ENCODE measurements around the gene C5orf47.

The C5orf47 gene

GRCh38 chr5:173963867-173964441, 25.0 kb upstream of the C5orf47 start:
- TF ChIP-seq, protein P1, sequence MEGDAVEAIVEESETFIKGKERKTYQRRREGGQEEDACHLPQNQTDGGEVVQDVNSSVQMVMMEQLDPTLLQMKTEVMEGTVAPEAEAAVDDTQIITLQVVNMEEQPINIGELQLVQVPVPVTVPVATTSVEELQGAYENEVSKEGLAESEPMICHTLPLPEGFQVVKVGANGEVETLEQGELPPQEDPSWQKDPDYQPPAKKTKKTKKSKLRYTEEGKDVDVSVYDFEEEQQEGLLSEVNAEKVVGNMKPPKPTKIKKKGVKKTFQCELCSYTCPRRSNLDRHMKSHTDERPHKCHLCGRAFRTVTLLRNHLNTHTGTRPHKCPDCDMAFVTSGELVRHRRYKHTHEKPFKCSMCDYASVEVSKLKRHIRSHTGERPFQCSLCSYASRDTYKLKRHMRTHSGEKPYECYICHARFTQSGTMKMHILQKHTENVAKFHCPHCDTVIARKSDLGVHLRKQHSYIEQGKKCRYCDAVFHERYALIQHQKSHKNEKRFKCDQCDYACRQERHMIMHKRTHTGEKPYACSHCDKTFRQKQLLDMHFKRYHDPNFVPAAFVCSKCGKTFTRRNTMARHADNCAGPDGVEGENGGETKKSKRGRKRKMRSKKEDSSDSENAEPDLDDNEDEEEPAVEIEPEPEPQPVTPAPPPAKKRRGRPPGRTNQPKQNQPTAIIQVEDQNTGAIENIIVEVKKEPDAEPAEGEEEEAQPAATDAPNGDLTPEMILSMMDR (conservative IDR thresholded peaks at IDR 0.05): no peak
- H3K27ac ChIP-seq: peak overlapping the region; percentile 82

DNA sequence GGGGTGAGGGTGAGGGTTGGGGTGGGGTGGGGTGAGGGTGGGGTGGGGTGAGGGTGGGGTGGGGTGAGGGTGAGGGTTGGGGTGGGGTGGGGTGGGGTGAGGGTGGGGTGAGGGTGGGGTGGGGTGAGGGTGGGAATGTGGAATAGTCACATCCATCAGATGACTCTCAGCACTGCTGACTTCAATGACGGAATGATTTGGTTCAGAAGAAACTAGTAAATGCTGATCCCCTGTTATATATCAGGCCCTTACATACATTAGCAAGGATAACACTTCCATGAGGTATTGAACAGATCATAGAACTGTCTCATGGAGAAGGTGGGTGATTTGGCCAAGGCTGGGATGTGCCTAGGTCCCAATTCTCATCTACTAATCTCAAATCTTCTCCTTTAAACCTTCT, 24.5 kb upstream of the C5orf47 start:
- H3K27ac ChIP-seq: no peak overlapping the region
- TF ChIP-seq, protein P1 (conservative IDR thresholded peaks at IDR 0.05): no peak

- TF ChIP-seq, protein P1 (conservative IDR thresholded peaks at IDR 0.05): no peak
- H3K27ac ChIP-seq: no peak overlapping the region
Measured at GRCh38 chr5:173967241-173967640, 21.7 kb upstream of the C5orf47 start.

GRCh38 chr5:173968154-173968797, 20.7 kb upstream of the C5orf47 start:
- no peak overlapping the region for H3K27ac ChIP-seq
- TF ChIP-seq, protein P1 (conservative IDR thresholded peaks at IDR 0.05): no peak

GRCh38 chr5:173969167-173970049, 19.6 kb upstream of the C5orf47 start:
- peak overlapping the region; percentile 20; the same call in 1 of the 2 replicates for H3K27ac ChIP-seq

DNA sequence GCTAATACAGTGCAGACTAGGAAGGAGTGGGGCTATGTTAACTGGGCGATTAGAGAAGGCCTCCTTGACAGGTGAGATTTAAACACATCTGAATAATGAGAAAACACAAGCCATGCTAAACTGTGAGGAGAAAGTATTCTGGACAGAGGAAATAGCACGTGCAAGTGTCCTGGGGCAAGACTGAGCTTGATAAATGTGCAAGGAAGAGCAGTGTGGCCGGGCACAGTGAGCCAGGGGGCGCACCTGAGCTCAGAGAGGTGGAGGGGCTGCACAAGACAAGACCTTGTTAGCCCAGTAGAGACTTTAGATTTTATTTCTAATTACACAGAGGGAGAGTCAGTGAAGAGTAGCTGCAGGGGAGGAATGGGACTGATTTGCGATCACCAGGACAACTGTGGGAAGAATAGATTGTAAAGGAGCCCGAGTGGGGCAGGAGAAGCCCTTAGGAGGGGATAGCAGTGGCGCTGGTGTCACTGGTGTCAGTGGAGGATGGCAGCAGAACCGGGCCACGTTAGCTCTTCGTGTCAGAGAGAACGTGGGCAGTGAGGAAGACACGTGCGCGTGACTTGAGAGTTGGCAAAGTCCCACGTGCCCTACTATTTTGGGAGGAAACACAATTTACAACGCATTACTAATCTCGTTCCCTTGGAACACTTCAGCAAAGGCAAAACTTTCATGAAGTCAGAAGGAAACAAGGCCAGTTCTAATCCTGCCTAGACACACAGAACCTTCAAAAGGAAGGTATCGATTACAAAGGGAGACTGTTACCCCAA, 17.9 kb upstream of the C5orf47 start:
- H3K27ac ChIP-seq: no peak overlapping the region
- TF ChIP-seq, protein P1 (conservative IDR thresholded peaks at IDR 0.05): peak; percentile 15; the same call in 1 of the 2 replicates

More at GRCh38 chr5:173969167-173970049, 19.6 kb upstream of the C5orf47 start:
- TF ChIP-seq, protein P1 (conservative IDR thresholded peaks at IDR 0.05): no peak

Data from VCaP (cell line).